Neuronal stem cell (in vitro differentiated cells): Measurements from ENCODE around the gene HPS4.

Experiments used
- DNase-seq: peaks from one replicate; pipeline ENCODE4 v3.0.0-alpha.2; 2013; ENCODE audit warnings: low spot score
- H2AFZ ChIP-seq: one replicate; pipeline ENCODE4 v1.6.1; 2013; ENCODE audit warnings: mild to moderate bottlenecking, low read length, inconsistent platforms
- H2AK5ac ChIP-seq: 2 replicates; pipeline ENCODE4 v1.6.1; 2013; ENCODE audit warnings: low read depth, mild to moderate bottlenecking, inconsistent platforms, low read length, moderate library complexity, mixed read lengths
- H2BK120ac ChIP-seq: 2 replicates; pipeline ENCODE4 v1.6.1; 2013; ENCODE audit warnings: low read depth, mild to moderate bottlenecking, inconsistent platforms, low read length, moderate library complexity, mixed read lengths
- H2BK12ac ChIP-seq: one replicate; pipeline ENCODE4 v1.6.1; 2013; ENCODE audit warnings: low read length, inconsistent platforms
- H2BK15ac ChIP-seq: 2 replicates; pipeline ENCODE4 v1.6.1; 2013; ENCODE audit warnings: mild to moderate bottlenecking, low read length, inconsistent platforms, mixed read lengths
- H2BK5ac ChIP-seq: one replicate; pipeline ENCODE4 v1.6.1; 2013; ENCODE audit warnings: inconsistent platforms, mild to moderate bottlenecking, low read length, moderate library complexity
- H3K14ac ChIP-seq: one replicate; pipeline ENCODE4 v1.6.1; 2013; ENCODE audit warnings: low read length, inconsistent platforms
- H3K18ac ChIP-seq: 2 replicates; pipeline ENCODE4 v1.6.1; 2013; ENCODE audit warnings: low read length, inconsistent platforms
- H3K23ac ChIP-seq: 2 replicates; pipeline ENCODE4 v1.6.1; 2013; ENCODE audit warnings: low read depth, mild to moderate bottlenecking, mixed read lengths, low read length, inconsistent platforms; ENCODE audit not compliant: poor library complexity
- H3K27ac ChIP-seq: replicated peaks from 3 replicates; pipeline ENCODE4 v1.5.1; 2013; ENCODE audit warnings: low read length, inconsistent platforms
- H3K27me3 ChIP-seq, 3 experiments: 2 replicates each; pipeline ENCODE4 v1.6.1; 2013; ENCODE audit warnings: low read length in 3 of 3, mild to moderate bottlenecking in 2 of 3, inconsistent platforms in 1 of 3, low read depth in 1 of 3, mixed read lengths in 1 of 3, moderate library complexity in 1 of 3; ENCODE audit not compliant: control insufficient read depth in 3 of 3, insufficient read depth in 3 of 3
- H3K36me3 ChIP-seq, 2 donors: replicated peaks in 1 of 2; 2 replicates each; pipeline ENCODE4 v1.6.1; 2013; ENCODE audit warnings: low read length in 2 of 2; ENCODE audit not compliant: control insufficient read depth in 2 of 2, insufficient read depth in 2 of 2
- H3K4ac ChIP-seq: 2 replicates; pipeline ENCODE4 v1.6.1; 2013; ENCODE audit warnings: inconsistent platforms, mild to moderate bottlenecking, low read length, moderate library complexity
- H3K4me1 ChIP-seq, 2 donors: 1 replicate in 1 of 2; 2 replicates in 1 of 2; pipeline ENCODE4 v1.6.1; 2013; ENCODE audit warnings: low read length in 2 of 2, low read depth in 1 of 2; ENCODE audit not compliant: control insufficient read depth in 2 of 2, insufficient read depth in 1 of 2
- H3K4me2 ChIP-seq: one replicate; pipeline ENCODE4 v1.6.1; 2013; ENCODE audit warnings: mild to moderate bottlenecking, low read length, inconsistent platforms; ENCODE audit not compliant: insufficient read depth, poor library complexity, severe bottlenecking
- H3K4me3 ChIP-seq, 2 donors: 2 replicates each; pipeline ENCODE4 v1.5.1; 2013; ENCODE audit warnings: low read length in 2 of 2, mild to moderate bottlenecking in 2 of 2, inconsistent platforms in 1 of 2, moderate library complexity in 1 of 2
- H3K79me1 ChIP-seq: one replicate; pipeline ENCODE4 v1.6.1; 2013; ENCODE audit warnings: low read depth, mild to moderate bottlenecking, inconsistent platforms, low read length, moderate library complexity
- H3K9ac ChIP-seq: one replicate; pipeline ENCODE4 v1.6.1; 2013; ENCODE audit warnings: mild to moderate bottlenecking, low read depth, low read length, inconsistent platforms; ENCODE audit not compliant: poor library complexity
- H3K9me3 ChIP-seq, 2 donors: replicated peaks in 1 of 2; 2 replicates each; pipeline versions ENCODE3 to v1.6.1; 2013; ENCODE audit warnings: low read length in 2 of 2, mild to moderate bottlenecking in 2 of 2, inconsistent platforms in 1 of 2, low read depth in 1 of 2, mixed read lengths in 1 of 2, moderate library complexity in 1 of 2; ENCODE audit not compliant: control insufficient read depth in 2 of 2, insufficient read depth in 1 of 2
- H4K8ac ChIP-seq: one replicate; pipeline ENCODE4 v1.6.1; 2013; ENCODE audit warnings: low read depth, mild to moderate bottlenecking, inconsistent platforms, low read length, moderate library complexity
- H4K91ac ChIP-seq: one replicate; pipeline ENCODE4 v1.6.1; 2013; ENCODE audit warnings: low read length, low read depth, mild to moderate bottlenecking, inconsistent platforms; ENCODE audit not compliant: poor library complexity
- WGBS, 2 donors: extraction: QIAGEN DNeasy Blood & Tissue Kit; methylation state at CpG; one replicate each; pipeline ENCODE4 v1.1.7; 2013; ENCODE audit warnings: missing lambda C conversion rate in 2 of 2, mixed read lengths in 1 of 2; ENCODE audit not compliant: insufficient read length in 2 of 2, insufficient replicate concordance in 1 of 2; ENCODE audit errors: extremely low coverage in 2 of 2; 5-methylcytosine and 5-hydroxymethylcytosine counted together

Gene HPS4

GRCh38 chr22:26515931-26516330 is 32.3 kb upstream of the HPS4 start:
- peaks cover 4 to 7% of the 10 kb centered on the region in 2 donors for H3K4me1 ChIP-seq
- no peaks in the 10 kb centered on the region for H3K9me3 ChIP-seq
- no peak overlapping the region for H2AFZ ChIP-seq
- no peak overlapping the region for H3K27ac ChIP-seq
- H3K4me2 ChIP-seq, result no peak overlapping the region
- no peak overlapping the region for H4K91ac ChIP-seq
- H3K18ac ChIP-seq, result no peak overlapping the region
- DNase-seq, result no peak
- H3K23ac ChIP-seq, result no peak overlapping the region
- H4K8ac ChIP-seq, result no peak overlapping the region
- H2BK120ac ChIP-seq, result no peak overlapping the region
- no peak overlapping the region for H2BK5ac ChIP-seq
- WGBS, 2 donors, result no CpG with 5 or more reads among the region's 3 CpGs
- peaks cover 2% of the 10 kb centered on the region for H3K79me1 ChIP-seq
- no peak overlapping the region for H2AK5ac ChIP-seq
- no peaks in the 10 kb centered on the region for H3K36me3 ChIP-seq
- H2BK12ac ChIP-seq, result no peak overlapping the region
- no peak overlapping the region for H3K14ac ChIP-seq
- H3K9ac ChIP-seq, result no peak overlapping the region
- H3K4me3 ChIP-seq, result no peak overlapping the region
- no peaks in the 10 kb centered on the region for H3K27me3 ChIP-seq
- H3K4ac ChIP-seq, result no peak overlapping the region
- H2BK15ac ChIP-seq, result no peak overlapping the region

GRCh38 chr22:26514419-26515161 is 31.0 kb upstream of the HPS4 start:
- no peaks in the 10 kb centered on the region for H3K27me3 ChIP-seq

GRCh38 chr22:26513838-26514237 is 30.3 kb upstream of the HPS4 start:
- H4K91ac ChIP-seq, result no peak overlapping the region
- H3K36me3 ChIP-seq, result peaks cover 10 to 21% of the 10 kb centered on the region in 2 donors
- H3K4me1 ChIP-seq, result peaks cover 4 to 7% of the 10 kb centered on the region in 2 donors
- H3K4me3 ChIP-seq, result peak overlapping the region in 1 of 2 donors; percentile 95
- no peak overlapping the region for H3K4ac ChIP-seq
- no peak overlapping the region for H3K9ac ChIP-seq
- H3K4me2 ChIP-seq, result no peak overlapping the region
- no CpG with 5 or more reads among the region's 1 CpG for WGBS, 2 donors
- no peak overlapping the region for H3K18ac ChIP-seq
- no peak overlapping the region for H2AK5ac ChIP-seq
- no peaks in the 10 kb centered on the region for H3K27me3 ChIP-seq
- no peaks in the 10 kb centered on the region for H3K79me1 ChIP-seq
- no peak overlapping the region for H2BK5ac ChIP-seq
- H2BK12ac ChIP-seq, result no peak overlapping the region
- H4K8ac ChIP-seq, result no peak overlapping the region
- no peak overlapping the region for H2AFZ ChIP-seq
- H3K9me3 ChIP-seq, result no peaks in the 10 kb centered on the region
- H3K27ac ChIP-seq, result no peak overlapping the region
- H3K23ac ChIP-seq, result no peak overlapping the region
- H3K14ac ChIP-seq, result no peak overlapping the region
- no peak overlapping the region for H2BK15ac ChIP-seq
- H2BK120ac ChIP-seq, result no peak overlapping the region
- DNase-seq, result no peak

More at GRCh38 chr22:26514419-26515161, 31.0 kb upstream of the HPS4 start:
- Histone ChIP-seq H3K4ac (no peak overlapping the region), H3K36me3 (peaks cover 5 to 13% of the 10 kb centered on the region in 2 donors), H3K23ac (no peak overlapping the region), H3K9ac (no peak overlapping the region), H3K4me1 (peaks cover 4 to 7% of the 10 kb centered on the region in 2 donors), H4K91ac (no peak overlapping the region), H3K9me3 (no peaks in the 10 kb centered on the region), H3K4me2 (no peak overlapping the region), H3K4me3 (no peak overlapping the region), H3K27ac (no peak overlapping the region), H2BK5ac (no peak overlapping the region), H2BK15ac (no peak overlapping the region), H2AK5ac (no peak overlapping the region), H2BK12ac (no peak overlapping the region), H3K79me1 (no peaks in the 10 kb centered on the region), H2AFZ (no peak overlapping the region), H4K8ac (no peak overlapping the region), H3K18ac (no peak overlapping the region), H3K14ac (no peak overlapping the region), H2BK120ac (no peak overlapping the region)
- no CpG with 5 or more reads among the region's 12 CpGs for WGBS, 2 donors
- no peak for DNase-seq

GRCh38 chr22:26512149-26512793 is 28.7 kb upstream of the HPS4 start, which contains the start of gene TFIP11:
TFIP11 (minus strand) TSS chr22:26512473; CDS start chr22:26510272, 2,201 bp downstream.
- no peak within 1 kb of the TSS for H4K91ac ChIP-seq
- H3K23ac ChIP-seq, result peak within 1 kb of the TSS; percentile 67
- no peak within 1 kb of the TSS for H2BK12ac ChIP-seq
- no peak within 1 kb of the TSS for H2AK5ac ChIP-seq
- H3K9ac ChIP-seq, result peak within 1 kb of the TSS; percentile 93
- H3K4me3 ChIP-seq, result peak within 1 kb of the TSS; percentile 95 to 98
- H3K18ac ChIP-seq, result peak within 1 kb of the TSS; percentile 54
- H3K4me1 ChIP-seq, result peaks cover 4 to 7% of the 10 kb centered on the region in 2 donors
- no peak within 1 kb of the TSS for H3K14ac ChIP-seq
- peaks cover 12 to 34% of the 10 kb centered on the region in 2 donors for H3K36me3 ChIP-seq
- no peaks in the 10 kb centered on the region for H3K9me3 ChIP-seq
- no peak within 1 kb of the TSS for H2BK15ac ChIP-seq
- H3K4ac ChIP-seq, result no peak within 1 kb of the TSS
- peak within 1 kb of the TSS; percentile 90 for H3K4me2 ChIP-seq
- H2BK5ac ChIP-seq, result no peak within 1 kb of the TSS
- no CpG with 5 or more reads among the region's 40 CpGs for WGBS, 2 donors
- H3K27ac ChIP-seq, result peak within 1 kb of the TSS; percentile 13
- H2BK120ac ChIP-seq, result no peak within 1 kb of the TSS
- H2AFZ ChIP-seq, result peak within 1 kb of the TSS; percentile 91
- no peak within 1 kb of the TSS for H4K8ac ChIP-seq
- H3K79me1 ChIP-seq, result no peaks in the 10 kb centered on the region
- DNase-seq, result peak; percentile 89
- H3K27me3 ChIP-seq, result no peaks in the 10 kb centered on the region
